GM18519 (cell line): ENCODE data around the gene LRRIQ3.
"Not testable (repeated sequence)": the region's sequence is repeated elsewhere in the genome, so short reads cannot be mapped to it uniquely, and the experiment has no call there.

Source experiments
- ATAC-seq: cut with Tn5 transposase; IDR thresholded peaks from one replicate; pipeline ENCODE4 v1.9.1; 2021; ENCODE audit warnings: mild to moderate bottlenecking, moderate library complexity; ENCODE audit not compliant: unreplicated experiment, low FRiP score

Gene LRRIQ3

DNA sequence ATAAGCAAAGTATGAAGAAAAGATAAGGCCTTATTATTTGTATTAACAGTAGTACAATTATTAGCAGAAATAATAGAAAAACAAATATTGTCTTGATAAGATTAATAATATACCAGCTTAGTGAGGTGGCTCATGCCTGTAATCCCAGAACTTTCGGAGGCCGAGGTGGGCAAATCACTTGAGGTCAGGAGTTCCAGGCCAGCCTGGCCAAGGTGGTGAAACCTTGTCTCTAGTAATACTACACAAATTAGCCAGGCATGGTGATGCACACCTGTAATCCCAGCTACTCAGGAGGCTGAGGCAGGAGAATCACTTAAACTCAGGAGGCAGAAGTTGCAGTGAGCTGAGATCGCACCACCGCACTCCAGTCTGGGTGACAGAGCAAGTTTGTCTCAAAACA, 80.6 kb downstream of the LRRIQ3 start:
- not testable (repeated sequence) for ATAC-seq

DNA sequence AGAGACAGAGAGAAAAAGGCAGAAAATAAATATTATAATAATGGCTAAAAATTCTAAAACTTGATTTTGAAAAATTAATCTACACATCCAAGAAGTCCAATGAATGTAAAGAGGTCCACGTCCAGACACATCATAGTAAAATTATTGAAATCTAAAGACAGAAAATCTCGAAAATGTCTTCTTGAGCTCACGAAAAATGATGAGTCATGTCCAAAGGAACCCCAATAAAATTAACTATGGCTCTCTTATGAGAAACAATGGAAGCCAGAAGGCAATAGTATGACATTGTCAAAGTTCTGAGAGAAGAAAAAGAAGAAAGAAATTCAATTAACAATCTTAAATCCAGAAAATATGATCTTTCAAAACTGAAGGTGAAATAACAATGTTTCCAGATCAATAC, 84.6 kb downstream of the LRRIQ3 start:
- no peak for ATAC-seq

DNA sequence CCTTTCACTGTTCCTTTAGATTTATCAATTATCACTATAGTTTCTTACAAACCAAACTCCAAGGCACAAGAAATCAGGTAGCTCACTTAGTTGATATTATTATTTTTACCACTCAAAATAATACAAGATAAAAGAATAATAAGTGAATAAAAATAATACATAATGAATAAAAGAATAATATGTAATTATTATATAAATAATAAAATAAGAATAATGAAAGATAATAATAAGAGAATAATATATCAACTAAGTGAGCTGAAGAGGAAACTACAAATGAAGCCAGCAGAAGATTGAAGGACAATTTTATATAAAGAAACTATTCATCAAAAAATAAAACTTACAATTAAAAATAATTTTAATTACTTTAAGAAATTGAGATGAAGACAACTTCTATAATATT, 90.6 kb downstream of the LRRIQ3 start:
- ATAC-seq = no peak

DNA sequence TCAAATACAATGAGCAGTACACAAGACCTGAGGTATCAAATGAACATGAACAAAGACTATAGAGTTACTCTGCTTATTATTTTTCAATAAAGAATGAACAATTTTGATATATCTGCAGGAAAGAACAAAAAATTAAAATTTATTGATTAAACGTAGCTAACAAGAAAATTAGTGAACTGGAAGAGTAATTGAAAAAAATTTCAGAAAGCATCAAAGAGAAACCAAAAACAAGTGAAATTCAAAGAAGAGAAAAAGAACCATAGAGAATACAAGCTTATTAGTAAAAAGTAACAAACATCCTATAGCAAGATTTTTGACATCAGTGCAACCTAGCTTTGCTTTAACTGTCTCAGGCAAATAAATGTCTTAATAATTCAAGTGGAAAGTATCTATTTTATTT, 106.6 kb downstream of the LRRIQ3 start:
- no peak for ATAC-seq

DNA sequence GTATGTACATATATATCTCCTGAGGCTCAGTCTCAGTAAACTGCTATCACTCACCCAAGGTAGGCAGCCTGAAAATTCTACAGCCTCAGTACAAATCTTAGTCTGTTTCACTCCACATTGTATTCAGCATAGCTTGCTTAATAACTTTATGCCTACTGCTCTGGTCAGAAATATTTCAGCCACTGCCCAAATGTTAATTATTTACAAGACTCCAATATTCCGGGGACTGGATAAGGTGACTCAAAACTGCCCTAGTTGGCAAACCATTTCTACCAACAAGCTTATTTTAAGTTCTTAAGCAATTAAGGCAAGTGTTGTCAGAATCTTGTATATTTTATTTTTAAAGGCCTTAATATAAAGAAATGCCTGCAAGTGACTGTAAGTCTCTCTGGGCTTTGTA, 114.8 kb downstream of the LRRIQ3 start:
- ATAC-seq = no peak

- no peak for ATAC-seq
Measured at GRCh38 chr1:74065081-74065480, 132.9 kb downstream of the LRRIQ3 start.

DNA sequence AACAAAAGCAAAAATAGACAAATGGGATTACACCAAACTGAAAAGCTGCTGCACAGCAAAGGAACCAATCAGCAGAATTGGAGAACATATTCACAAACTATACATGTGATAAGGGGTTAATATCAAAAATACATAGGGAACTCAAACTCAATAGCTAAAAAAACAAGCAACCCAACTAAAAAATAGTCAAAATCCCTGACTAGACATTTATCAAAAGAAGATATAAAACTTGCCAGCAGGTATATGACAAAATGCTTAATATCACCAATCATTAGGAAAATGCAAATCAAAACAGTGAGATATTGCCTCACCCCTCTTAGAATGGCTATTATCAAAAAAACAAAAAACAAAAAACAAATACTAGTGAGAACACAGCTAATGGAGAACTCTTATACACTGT, 140.3 kb downstream of the LRRIQ3 start:
- no peak for ATAC-seq

GRCh38 chr1:74053407-74053806, 144.6 kb downstream of the LRRIQ3 start:
- no peak for ATAC-seq

GRCh38 chr1:74050386-74050785, 147.6 kb downstream of the LRRIQ3 start:
- ATAC-seq = no peak

DNA sequence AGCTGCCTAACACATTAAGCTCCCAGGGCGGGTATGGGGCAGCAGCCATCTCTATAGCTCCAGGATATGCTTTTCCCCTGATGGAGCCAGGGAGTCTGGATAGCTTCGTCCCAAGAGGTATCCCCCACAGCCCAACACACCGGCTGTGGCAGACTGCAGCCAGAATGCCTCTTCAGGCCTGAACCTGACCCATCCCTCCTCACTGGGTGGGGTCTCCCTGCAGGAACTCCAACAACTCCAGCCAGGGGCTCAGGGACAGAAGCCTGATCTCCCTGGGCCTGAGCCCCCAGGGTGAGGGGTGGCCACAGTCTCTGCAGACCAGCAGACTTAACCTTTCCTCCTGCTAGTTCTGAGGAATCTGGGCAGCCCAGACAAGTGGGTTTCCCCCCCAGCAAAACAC, 159.9 kb downstream of the LRRIQ3 start:
- no peak for ATAC-seq

DNA sequence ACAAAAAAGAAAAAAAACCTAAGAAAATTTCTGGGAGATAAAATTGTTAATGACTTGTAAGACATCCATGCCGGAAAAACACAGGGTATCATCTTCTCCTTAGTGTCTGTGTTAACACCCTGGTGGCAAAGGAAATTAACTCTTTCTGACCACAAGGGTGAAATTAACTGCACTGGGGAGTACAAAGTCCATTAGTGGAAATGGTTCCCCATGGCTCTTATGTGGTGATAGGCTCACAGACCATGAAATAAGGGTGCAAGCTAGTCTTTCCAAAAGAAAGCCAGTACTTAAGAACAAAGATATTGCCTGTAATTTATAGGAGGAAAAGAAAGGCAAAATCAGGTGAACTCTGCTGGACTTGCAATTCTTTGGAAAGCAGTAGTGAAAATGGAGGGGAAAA, 185.4 kb downstream of the LRRIQ3 start:
- no peak for ATAC-seq

DNA sequence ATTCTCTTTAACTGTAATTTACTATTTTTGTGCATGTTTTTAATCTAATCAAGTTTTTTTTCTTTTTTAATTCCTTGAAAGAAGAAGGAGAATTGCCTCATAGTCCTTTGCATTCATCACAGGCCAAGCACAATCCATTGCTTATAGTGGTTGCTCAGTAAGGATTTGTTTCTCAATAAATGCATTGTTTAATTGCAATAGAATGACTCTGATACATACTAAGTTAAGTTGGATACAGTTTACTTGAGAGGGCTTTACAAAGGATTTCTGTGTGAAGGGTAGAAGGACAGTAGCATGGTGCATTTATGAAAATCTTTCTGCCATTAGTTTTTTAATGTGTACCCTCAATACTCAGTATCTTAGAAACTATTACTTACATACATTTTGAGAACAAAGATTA, 186.2 kb downstream of the LRRIQ3 start:
- ATAC-seq = no peak

DNA sequence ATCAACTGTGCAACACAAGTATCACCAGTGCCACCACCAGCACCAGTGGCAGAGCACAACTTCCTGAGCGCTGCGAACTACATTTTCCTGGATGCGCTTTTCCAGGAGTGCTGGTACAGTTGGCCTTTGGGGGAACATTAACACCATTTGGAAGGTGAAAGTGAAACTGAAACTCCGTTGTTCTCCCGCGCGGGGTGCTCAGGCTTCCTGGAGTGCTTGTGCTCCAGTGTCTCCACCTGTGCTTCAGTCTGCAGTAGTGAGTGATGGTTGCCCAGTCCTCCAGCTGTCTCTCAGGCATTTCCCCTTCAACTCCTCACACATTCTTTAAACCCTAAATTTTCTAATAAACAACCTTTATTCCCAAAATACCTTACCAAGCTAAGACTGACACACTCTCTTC, 187.8 kb downstream of the LRRIQ3 start:
- ATAC-seq = no peak

DNA sequence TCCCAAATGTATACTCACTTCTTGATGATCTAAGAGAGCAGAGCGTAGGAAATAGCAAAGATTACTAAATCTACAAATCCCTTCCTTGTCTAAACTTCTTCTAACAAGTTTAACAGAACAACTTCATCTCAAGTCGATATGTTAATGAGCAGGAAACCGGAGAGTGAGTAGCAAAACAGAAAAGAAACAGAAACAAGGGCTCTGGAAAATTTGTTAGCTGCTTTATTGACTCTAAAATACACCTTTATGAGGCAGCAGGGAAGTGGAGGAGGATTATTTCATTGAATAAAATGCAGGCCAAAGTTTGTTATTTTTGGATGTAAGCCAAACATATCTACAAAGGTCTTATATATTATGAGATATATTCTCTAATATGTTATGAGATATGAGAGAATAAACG, 192.4 kb downstream of the LRRIQ3 start:
- ATAC-seq = no peak

- ATAC-seq = no peak
Measured at GRCh38 chr1:74003806-74004205, 194.2 kb downstream of the LRRIQ3 start.

- ATAC-seq = peak; percentile 57
Measured at GRCh38 chr1:73998348-73998959, 199.5 kb downstream of the LRRIQ3 start.

- ATAC-seq = no peak
Measured at GRCh38 chr1:73980324-73981040, 217.5 kb downstream of the LRRIQ3 start.

- ATAC-seq = no peak
Measured at GRCh38 chr1:73979684-73980083, 218.3 kb downstream of the LRRIQ3 start.

DNA sequence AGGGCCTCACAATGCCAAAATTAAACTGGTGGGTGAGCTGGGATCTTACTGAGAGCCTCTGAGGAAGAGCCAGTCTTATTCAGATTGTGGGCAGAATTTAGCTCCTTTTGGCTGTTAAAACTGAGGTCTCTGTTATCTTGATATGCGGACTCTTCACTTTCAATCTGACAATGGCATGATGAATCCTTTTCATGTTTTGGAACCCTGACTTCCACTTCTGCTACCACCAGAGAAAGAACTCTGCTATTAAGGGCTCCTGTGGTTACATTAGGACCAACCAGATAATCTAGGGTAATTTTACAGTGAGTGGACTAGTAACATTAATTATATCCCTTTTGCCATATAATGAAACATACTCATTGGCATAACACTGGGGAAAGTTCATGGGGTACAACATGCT, 219.0 kb downstream of the LRRIQ3 start:
- no peak for ATAC-seq
